Keratinocyte (primary cell): ENCODE results near the gene TMEM94. TPM values are rescaled to one million over a fixed set of nuclear protein-coding genes. Genes with fewer than 3 reads are reported as not detected.

ENCODE experiments used
- DNase-seq: peaks from one replicate; pipeline ENCODE4 v3.0.0-alpha.2; 2011; ENCODE audit warnings: low read depth, missing footprints, low spot score
- FAIRE-seq: peaks from 2 replicates; lab custom pipeline; 2011; peaks lifted over from hg19 to GRCh38; lab: Jason Lieb, UNC
- H2AFZ ChIP-seq: 2 replicates; pipeline ENCODE4 v1.6.0; 2012; ENCODE audit warnings: low read length, control low read depth, inconsistent platforms; ENCODE audit not compliant: control insufficient read depth
- H3K27ac ChIP-seq: 2 replicates; pipeline ENCODE4 v1.5.1; 2011; ENCODE audit warnings: low read length; ENCODE audit not compliant: control insufficient read depth, insufficient read depth
- H3K27me3 ChIP-seq: 3 replicates; pipeline ENCODE4 v1.6.0; 2011; ENCODE audit warnings: low read length; ENCODE audit not compliant: control insufficient read depth, insufficient read depth; ENCODE audit errors: extremely low read depth
- H3K36me3 ChIP-seq, 2 experiments: 2 replicates in 1 of 2; 3 replicates in 1 of 2; pipeline ENCODE4 v1.5.1; 2011; ENCODE audit warnings: low read length in 2 of 2, mild to moderate bottlenecking in 1 of 2; ENCODE audit not compliant: control insufficient read depth in 2 of 2, insufficient read depth in 2 of 2; ENCODE audit errors: extremely low read depth in 1 of 2
- H3K4me1 ChIP-seq: 3 replicates; pipeline ENCODE4 v1.5.1; 2011; ENCODE audit warnings: low read length; ENCODE audit not compliant: control insufficient read depth, insufficient read depth; ENCODE audit errors: extremely low read depth
- H3K4me2 ChIP-seq: 3 replicates; pipeline ENCODE4 v1.6.0; 2011; ENCODE audit warnings: low read depth, low read length; ENCODE audit not compliant: control insufficient read depth, insufficient read depth; ENCODE audit errors: extremely low read depth
- H3K4me3 ChIP-seq, 3 experiments: fragments of 200-600 bp in 1 of 3; sonication (generic) in 1 of 3; 2 replicates in 2 of 3; 3 replicates in 1 of 3; pipeline ENCODE4 v1.5.1; 2011 to 2016; ENCODE audit warnings: low read length in 3 of 3, mild to moderate bottlenecking in 3 of 3, control low read depth in 2 of 3, inconsistent platforms in 1 of 3, low read depth in 1 of 3, mixed read lengths in 1 of 3, mixed run types in 1 of 3, moderate library complexity in 1 of 3; ENCODE audit not compliant: control insufficient read depth in 2 of 3, insufficient read depth in 2 of 3; ENCODE audit errors: extremely low read depth in 1 of 3
- H3K79me2 ChIP-seq: 2 replicates; pipeline ENCODE4 v1.6.0; 2012; ENCODE audit warnings: low read length; ENCODE audit not compliant: control insufficient read depth, insufficient read depth
- H3K9ac ChIP-seq: 3 replicates; pipeline ENCODE4 v1.6.0; 2011; ENCODE audit warnings: low read length; ENCODE audit not compliant: control insufficient read depth, insufficient read depth; ENCODE audit errors: extremely low read depth
- H3K9me1 ChIP-seq: 3 replicates; pipeline ENCODE4 v1.6.0; 2011; ENCODE audit warnings: low read length; ENCODE audit not compliant: control insufficient read depth, insufficient read depth; ENCODE audit errors: extremely low read depth
- H3K9me3 ChIP-seq: 2 replicates; pipeline ENCODE4 v1.5.1; 2012; ENCODE audit warnings: low read depth, low read length; ENCODE audit not compliant: control insufficient read depth
- H4K20me1 ChIP-seq: 3 replicates; pipeline ENCODE4 v1.6.0; 2011; ENCODE audit warnings: low read length; ENCODE audit not compliant: control insufficient read depth, insufficient read depth; ENCODE audit errors: extremely low read depth
- CTCF ChIP-seq, 3 experiments: IDR thresholded peaks in 1 of 3; conservative IDR thresholded peaks in 1 of 3; optimal IDR thresholded peaks in 1 of 3; 2 replicates in 2 of 3; 3 replicates in 1 of 3; pipeline versions ENCODE3 to v1.5.1; 2011; ENCODE audit warnings: low read length in 3 of 3, mild to moderate bottlenecking in 3 of 3, moderate library complexity in 2 of 3, control low read depth in 1 of 3, inconsistent platforms in 1 of 3; ENCODE audit not compliant: insufficient read depth in 2 of 3; ENCODE audit errors: extremely low read depth in 1 of 3
- EZH2 ChIP-seq: IDR thresholded peaks from one replicate; pipeline ENCODE4 v1.6.1; 2012; ENCODE audit warnings: inconsistent platforms, mild to moderate bottlenecking, low read length, moderate library complexity
- dilution Hi-C: fragments of 300-500 bp; cut with MboI; formaldehyde crosslinking; loops from one replicate; pipeline ENCODE4 v1.7.0; 2020; ENCODE audit warnings: low sequenced_read_pairs; ENCODE audit not compliant: extremely low pct_ligation_motif_present
- polyA plus RNA-seq, 5 experiments: library from polyadenylated mRNA; depleted of rRNA in 3 of 5; stranded (reverse) in 3 of 5; stranded (forward) in 1 of 5; unstranded in 1 of 5; fragments of >200 nt; gene quantifications; 1 replicate in 1 of 5; 2 replicates in 3 of 5; 3 replicates in 1 of 5; pipeline versions ENCODE4 v1.2.1 to v1.2.3, GENCODE V29; 2011 to 2012; ENCODE audit warnings: missing spikeins in 2 of 5, low read depth in 1 of 5, low replicate concordance in 1 of 5

Gene TMEM94
- polyA plus RNA-seq, 1 donor (not counting 4 experiments of a cell fraction or from before 2014, with no cell fraction given) = 13.6 TPM

- Histone ChIP-seq H3K27me3 (no peaks in the 10 kb centered on the region), H3K27ac (no peak overlapping the region), H3K4me1 (peaks cover 18% of the 10 kb centered on the region), H3K36me3 (peaks cover 12 to 13% of the 10 kb centered on the region in 2 experiments), H4K20me1 (no peaks in the 10 kb centered on the region), H3K9me3 (no peaks in the 10 kb centered on the region), H3K4me3 (no peak overlapping the region), H3K79me2 (peaks cover 5% of the 10 kb centered on the region), H3K4me2 (no peak overlapping the region), H2AFZ (no peak overlapping the region), H3K9me1 (no peaks in the 10 kb centered on the region), H3K9ac (no peak overlapping the region)
- dilution Hi-C loops = no loop called here
- no peak for FAIRE-seq
- TF ChIP-seq EZH2 (no peak), CTCF (optimal IDR thresholded peaks at IDR 0.05 in 1 of 3, IDR thresholded peaks at IDR 0.05 in 1 of 3, conservative IDR thresholded peaks at IDR 0.05 in 1 of 3; ENCODE audit: extremely low read depth in 1 of 3, insufficient read depth in 2 of 3, low read length in 3 of 3) (no peak)
- no peak for DNase-seq
These were observed 49.7 kb downstream of the TMEM94 start for GRCh38 chr17:75506134-75506533.

GRCh38 chr17:75506888-75507287 is 50.5 kb downstream of the TMEM94 start:
- H3K9ac ChIP-seq = no peak overlapping the region
- no peaks in the 10 kb centered on the region for H3K9me1 ChIP-seq

More at GRCh38 chr17:75506888-75507287, 50.5 kb downstream of the TMEM94 start:
- Histone ChIP-seq H3K4me2 (no peak overlapping the region), H3K27ac (no peak overlapping the region), H3K36me3 (peaks cover 10 to 15% of the 10 kb centered on the region in 2 experiments), H4K20me1 (peaks cover under 1% of the 10 kb centered on the region), H3K79me2 (peaks cover 8% of the 10 kb centered on the region), H3K4me1 (peaks cover 18% of the 10 kb centered on the region), H2AFZ (no peak overlapping the region), H3K9me3 (no peaks in the 10 kb centered on the region), H3K4me3 (no peak overlapping the region), H3K27me3 (no peaks in the 10 kb centered on the region)
- dilution Hi-C loops = no loop called here
- FAIRE-seq (no peak), DNase-seq (no peak)
- TF ChIP-seq EZH2 (no peak), CTCF (optimal IDR thresholded peaks at IDR 0.05 in 1 of 3, IDR thresholded peaks at IDR 0.05 in 1 of 3, conservative IDR thresholded peaks at IDR 0.05 in 1 of 3; ENCODE audit: extremely low read depth in 1 of 3, insufficient read depth in 2 of 3, low read length in 3 of 3) (no peak)
